Stimulated activated CD8-positive, alpha-beta memory T cell treated with anti-CD3 and anti-CD28 coated beads, Interleukin-7, amount 100 ng/mL, for 48 hours (primary cell): ENCODE measurements around the gene TACC3.
"Not testable (repeated sequence)": the region's sequence is repeated elsewhere in the genome, so short reads cannot be mapped to it uniquely, and the experiment has no call there.

ENCODE experiments used
- DNase-seq, 2 donors: peaks; one replicate each; pipeline ENCODE4 v3.0.0-alpha.2; 2020; ENCODE audit warnings: low read depth in 1 of 2; ENCODE audit errors: extremely low read depth in 1 of 2

Gene TACC3

DNA sequence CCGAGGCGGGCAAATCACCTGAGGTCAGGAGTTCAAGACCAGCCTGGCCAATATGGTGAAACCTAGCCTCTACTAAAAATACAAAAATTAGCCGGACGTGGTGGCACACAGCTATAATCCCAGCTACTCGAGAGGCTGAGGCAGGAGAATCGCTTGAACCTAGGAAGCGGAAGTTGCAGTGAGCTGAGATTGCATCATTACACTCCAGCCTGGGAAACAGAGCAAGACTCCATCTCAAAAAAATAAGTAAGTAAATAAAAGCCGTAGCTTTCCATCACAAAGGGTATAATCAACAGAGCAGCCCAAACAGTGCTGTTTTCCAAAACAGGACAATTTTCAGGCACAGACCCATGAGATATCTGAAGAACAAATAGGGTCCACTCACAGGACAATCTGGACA lies 19.6 kb upstream of the TACC3 start:
- DNase-seq, result not testable (repeated sequence)

DNA sequence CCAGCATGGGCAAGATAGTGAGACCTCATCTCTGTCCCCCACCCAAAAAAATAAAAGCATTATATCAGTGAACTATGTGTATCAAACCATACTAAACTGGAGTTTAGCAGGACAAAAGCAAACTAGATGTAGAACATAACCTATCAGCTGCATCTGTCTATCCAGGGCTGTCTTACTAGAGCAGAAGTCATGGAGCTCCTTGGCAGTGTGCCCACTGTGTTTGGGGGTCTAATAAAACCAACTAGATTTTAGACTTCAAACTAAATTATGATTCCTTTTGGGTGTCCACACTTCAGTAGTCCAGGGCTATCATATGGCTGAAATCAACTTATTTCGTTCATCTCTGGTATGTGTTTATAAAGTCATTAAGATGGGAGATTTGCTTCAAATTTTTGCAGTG lies 17.5 kb upstream of the TACC3 start:
- DNase-seq, result no peak

GRCh38 chr4:1705732-1706131 lies 15.6 kb upstream of the TACC3 start:
- DNase-seq, result no peak

DNA sequence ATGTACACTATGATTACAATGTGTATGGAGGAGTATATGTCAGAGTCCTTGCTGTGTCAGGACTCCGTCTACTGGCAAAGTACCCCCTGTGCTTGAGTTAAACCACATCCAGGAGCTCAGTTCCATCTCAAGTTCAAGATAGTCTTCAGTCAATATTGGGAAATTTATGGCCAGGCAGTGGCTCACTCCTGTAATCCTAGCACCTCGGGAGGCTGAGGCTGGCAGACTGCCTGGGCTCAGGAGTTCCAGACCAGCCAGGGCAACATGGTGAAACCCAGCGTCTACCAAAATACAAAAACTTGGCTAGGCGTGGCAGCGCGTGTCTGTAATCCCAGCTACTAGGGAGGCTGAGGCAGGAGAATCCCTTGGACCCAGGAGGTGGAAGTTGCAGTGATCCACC lies 15.0 kb upstream of the TACC3 start:
- DNase-seq, result no peak

DNA sequence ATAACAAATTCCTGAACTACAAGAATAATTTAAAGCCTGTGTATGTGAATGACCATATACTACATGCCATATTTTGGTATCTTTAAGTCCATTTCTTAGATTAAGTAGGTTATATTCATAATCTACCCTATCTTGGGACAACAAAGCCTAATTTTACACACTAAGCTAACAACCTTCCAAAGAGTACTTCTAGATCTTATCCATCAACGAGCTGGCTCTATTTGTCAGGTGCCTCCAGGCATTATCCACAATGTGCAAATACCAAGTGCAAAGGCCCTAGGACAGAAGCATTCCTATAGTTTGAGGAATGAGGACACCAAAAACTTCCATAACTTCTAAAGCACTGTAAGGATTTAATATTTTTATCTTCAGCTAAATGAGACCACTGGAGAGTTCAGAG lies 12.7 kb upstream of the TACC3 start:
- no peak for DNase-seq

DNA sequence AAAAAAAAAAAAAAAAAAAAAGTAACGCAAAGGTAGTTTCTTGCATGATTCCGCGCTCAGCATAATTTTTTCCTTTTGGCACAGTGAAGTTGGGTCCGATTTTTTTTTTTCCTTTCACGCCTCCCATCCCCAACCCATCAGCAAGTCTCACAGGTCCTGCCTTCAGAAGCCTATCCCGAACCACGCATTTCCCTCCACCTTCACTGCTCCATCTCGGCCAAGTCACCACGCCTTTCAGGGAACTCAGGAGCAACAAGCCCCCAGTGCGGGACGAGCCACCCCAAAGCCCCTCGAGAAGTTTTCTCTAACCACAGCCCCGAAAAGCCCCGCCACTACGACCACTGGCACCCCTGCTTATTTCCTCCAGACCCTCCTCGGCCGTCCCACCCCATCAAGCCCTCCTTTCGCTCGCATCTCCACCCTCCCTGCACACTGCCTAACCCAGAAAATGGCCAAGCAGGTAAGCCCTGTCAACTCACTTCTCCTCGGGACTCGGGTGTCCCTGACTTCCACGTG lies 10.2 kb upstream of the TACC3 start:
- DNase-seq, result no peak

DNA sequence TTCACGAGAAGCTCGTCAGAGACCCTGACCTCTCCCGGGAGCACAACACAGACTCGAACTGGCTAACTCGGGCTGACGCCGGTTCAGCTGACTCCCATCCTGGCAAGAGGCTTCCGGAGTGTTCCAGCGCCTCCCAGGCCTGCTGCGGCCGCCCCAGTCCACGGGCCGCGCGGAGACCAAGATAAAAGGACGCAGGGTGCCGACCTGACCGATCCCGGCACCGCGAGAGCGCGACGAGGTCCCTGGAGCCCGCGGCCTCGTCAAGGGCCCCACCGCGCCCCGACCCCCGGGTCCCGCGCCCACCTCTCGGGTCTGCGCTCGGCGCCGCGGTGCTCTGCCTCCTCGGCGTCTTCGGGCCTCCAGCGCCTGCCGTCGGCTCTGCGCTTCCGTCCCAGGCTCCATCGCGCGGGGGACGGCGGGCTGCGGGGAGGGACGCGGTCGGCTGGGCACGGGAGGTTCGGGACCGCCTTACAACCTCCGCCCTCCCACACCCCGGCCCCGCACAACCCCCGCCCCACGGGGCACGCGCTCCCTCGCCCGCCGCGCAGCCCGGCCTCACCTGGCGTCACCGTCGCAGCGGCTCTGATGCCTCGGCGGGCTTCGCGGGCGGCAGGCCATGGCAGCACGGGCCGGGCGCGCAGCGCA lies 9.6 kb upstream of the TACC3 start:
- DNase-seq, result no peak

DNA sequence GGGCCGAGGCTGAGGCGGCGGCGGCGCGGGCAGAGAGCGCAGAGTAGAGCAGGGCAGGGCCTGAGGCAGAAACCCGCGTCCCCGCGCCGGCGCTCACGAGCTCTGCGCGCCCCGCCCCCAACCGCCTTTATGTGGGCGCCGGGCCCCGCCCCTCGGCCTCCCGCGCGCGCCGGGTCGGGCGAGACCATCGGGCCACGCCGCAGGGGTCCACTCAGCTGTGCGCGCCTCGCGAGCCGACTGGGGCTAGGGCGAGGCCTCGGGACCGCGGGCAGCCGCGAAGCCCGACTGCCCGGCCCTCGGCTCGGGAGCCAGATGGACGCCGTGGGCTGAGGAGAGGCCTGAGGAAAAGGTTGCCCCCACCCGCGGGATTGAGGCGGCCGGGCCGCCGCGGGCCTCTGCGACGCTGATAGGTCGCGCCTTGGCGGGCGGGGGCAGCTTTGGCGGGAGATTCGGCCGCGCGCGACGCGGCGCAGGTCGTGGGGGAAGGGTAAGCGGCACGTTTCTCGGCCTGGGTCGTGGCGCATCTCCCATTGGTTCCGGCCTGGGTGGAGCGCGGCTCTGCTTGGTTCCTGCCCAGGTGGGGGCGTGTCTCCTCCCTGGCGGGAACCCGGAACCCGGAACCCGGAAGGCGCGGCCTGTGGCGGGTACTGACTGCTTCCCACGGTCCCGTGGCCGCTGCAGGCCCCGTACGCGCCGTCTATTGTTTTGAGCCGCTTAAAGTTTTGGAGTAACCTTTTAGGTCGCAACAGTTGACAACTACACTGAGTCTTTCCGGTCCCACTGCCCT lies 8.9 kb upstream of the TACC3 start, which contains the start of gene SLBP:
SLBP (minus strand) TSS at position 104 of the 787 bp plus-strand sequence. CDS start 131 bp downstream, outside the sequence.
- peak; percentile 98 to 99 for DNase-seq

GRCh38 chr4:1713003-1713851 lies 8.1 kb upstream of the TACC3 start:
- no peak for DNase-seq

DNA sequence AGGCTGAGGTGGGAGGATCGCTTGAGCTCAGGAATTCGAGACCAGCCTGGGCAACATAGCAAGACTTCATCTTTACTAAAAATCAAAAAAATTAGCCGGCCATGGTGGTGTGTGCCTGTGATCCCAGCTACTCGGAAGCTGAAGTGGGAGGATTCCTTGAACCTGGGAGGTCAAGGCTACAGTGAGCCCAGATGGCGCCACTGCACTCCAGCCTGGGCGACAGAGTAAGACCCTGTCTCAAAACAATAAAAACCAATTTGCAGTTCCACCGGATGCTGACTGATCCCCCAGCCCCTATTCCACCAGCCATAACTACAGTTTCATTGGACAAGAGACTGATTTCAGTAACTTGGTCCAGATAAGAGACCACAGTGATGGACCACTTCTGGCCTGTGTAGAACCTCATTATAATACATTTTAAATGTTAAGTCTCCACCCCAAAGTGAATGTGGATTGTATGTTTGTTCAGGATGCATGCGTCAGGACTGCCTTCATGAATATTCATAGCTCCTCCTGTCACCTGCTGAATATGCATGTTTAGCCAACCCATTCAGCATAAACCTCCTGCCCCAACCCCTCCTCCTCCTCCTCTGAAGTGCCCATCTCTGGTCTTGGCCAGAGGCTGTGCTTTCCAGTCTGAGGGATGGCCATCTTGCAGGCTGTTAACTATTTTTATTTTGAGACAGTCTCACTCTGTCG lies 6.9 kb upstream of the TACC3 start:
- DNase-seq, result no peak

DNA sequence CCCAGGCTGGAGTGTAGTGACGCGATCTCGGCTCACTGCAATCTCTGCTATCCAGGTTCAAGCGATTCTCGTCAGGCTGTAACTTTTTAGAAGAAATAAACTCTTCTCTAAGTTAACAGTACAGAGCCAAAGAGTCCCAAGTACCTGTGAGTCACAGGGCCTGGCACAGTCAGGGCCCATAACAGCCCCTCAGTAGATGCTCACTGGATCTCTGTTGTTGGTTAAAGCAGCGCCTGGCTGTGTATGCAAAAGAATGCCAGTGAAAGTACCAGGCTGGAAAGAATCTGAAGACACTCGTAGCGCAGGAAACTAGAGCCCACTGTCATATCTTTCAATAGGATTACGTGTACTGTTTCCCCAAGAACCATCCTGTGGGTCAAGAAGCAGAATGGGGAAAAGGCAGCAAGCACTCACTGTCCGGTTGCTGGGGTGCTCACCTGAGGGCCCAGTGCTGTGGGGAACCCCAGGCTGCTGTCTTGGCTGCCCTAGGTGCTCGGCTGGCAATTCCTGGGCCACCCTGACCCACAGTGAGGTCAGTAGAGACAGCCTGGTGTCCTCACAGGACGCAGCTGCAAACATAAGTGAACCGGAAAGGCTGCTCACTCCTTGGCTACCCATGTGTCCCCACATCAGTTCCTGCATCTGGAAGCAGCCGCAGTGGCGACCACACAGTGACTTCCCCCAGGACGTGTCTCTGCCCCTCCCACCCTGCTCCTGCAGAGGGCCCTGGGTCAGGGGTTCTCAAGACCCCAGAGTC lies 6.1 kb upstream of the TACC3 start:
- DNase-seq, result no peak

DNA sequence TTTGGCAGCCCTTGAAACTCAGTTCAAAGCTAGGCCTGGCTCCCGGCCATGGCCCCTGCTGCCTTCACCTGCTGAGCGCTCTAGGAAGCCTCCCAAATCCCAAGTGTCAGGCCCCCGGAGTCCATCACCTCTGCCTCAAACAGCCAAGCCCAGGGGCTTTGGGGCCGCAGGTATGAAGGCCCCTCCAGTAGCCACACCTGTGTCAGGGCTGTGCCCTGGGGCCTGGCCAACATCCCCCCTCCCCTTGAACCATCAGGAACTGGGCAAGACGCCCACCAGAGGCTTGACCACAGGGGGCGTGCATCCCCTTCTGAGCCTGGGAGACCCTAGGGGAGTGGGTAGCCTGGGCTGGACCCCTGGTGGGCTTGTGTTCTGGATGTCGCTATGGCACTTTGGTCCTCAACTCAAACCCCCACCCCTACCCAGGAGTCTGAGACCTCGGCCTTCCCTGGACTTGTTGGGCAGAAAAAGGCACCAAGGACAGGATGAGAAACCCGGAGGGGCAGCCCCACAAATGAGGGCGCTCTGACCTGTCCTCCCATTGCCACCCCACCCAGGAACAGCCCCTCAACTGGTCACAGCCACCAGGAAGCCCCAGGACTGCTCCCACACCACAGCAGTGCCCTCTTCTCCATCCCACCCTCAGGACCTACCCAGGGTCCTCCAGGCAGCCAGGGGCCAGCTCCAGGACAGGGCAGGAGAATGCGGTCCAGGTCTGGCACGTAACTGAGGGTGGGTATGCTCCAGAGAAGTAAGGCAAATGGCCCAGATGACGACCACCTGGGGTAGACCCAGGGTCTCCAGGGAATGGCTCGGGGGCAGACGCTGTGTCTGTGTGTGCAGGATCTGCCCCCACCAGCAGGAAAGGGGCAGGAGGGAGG lies 5.0 kb upstream of the TACC3 start:
- no peak for DNase-seq

DNA sequence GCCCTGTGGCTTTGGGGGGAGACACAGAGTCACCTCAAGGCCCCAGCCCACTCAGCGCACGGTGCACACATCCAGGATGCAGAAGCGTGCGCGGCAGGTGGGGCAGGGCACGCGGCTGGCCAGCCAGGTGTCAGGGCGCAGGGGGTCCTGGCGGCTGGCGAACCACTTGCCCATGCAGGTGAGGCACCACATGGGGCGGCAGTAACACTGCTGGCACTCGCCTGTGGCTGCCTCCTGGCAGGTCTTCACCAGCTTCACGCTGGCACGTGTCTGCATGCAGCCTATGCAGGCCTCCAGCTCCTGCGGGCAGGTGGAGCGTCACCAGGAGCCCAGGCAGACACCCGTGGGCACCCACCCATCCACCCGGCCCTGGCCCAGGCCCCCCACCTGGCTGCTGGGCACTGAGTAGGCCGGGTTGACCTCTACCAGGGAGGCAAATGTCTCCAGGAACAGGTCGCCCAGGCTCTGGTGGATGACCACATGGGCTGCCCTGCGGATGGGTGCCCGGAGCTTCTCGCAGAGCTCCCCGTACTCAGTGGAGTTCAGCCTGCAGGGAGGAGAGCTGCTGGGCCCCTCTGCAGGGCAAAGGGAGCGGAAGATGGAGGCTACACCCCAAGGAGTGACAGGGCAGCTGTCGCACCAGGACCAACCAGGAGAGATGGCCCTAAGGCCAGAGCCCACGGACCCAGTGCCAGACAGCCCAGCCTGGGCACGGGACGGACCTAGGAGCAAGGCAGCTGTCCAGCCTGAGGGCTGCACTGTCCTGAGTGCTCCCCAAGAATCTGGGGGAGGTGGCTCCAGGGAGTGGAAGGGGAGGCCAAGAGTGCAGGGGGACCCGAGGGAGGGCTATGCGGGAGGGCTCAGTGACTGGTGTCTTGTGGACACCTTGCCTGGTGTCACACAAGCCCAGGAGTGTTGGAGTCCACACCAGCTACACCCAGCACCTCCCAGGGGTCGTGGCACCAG lies 3.9 kb upstream of the TACC3 start:
- DNase-seq, result no peak

DNA sequence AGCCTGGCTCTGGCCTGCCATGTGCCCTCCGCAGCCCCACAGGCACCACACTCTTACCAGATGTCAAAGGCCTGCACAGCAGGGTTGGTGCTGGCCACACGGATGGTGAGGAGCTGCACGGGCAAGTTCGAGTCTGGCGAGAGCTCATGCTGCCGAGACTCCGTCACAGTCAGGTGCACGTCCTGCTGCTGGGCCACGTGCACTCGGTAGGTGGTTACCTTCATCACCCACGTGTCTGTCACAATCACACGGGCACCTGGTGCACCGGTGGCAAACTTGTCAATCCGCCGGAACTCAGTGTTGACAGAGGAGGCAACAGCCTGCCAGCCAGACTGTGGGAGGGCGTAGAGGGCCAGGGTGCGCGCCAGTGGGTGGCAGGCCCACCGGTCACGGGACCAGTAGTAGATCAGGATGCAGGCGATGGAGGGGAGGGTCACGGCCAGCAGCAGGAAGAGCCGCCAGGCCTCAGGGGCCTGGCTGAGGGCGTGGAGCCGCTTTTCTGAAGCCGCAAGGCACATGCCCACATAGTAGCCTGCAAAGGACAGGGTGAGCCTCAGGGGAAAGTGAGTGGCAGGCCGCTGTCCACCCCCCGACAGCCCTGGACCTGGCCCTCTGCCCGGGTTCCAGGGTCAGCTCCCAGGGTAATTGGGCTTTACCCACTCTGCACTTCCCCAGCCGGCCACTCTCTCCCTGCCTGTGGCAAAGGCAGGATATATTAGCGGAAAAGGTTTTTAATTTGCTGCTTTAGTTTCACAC lies 3.0 kb upstream of the TACC3 start:
- DNase-seq, result no peak

GRCh38 chr4:1720163-1720983 lies 948 bp upstream of the TACC3 start:
- no peak for DNase-seq
